Naive B cell (primary cell): Measurements from ENCODE around the gene TXNDC2. TPM values are rescaled to one million over a fixed set of nuclear protein-coding genes. Genes with fewer than 3 reads are reported as not detected.
A peak's percentile ranks its signal among the peaks of the same experiment; 100 is the strongest.

Source experiments
- ATAC-seq, 2 donors: fragments of 150-1000 bp; cut with Tn5 transposase; 2 replicates each; pipeline ENCODE4 v1.10.0; 2021; ENCODE audit warnings: low read depth in 2 of 2, mild to moderate bottlenecking in 2 of 2, moderate library complexity in 2 of 2
- DNase-seq: peaks from one replicate; pipeline ENCODE4 v3.0.0; 2022
- H3K27ac Mint-ChIP-seq, 6 donors: one replicate each; pipeline ENCODE4 v1.8.0; 2020 to 2022; ENCODE audit warnings: mild to moderate bottlenecking in 6 of 6, mixed read lengths in 6 of 6, moderate library complexity in 5 of 6, inconsistent platforms in 2 of 6
- H3K27me3 Mint-ChIP-seq, 3 donors: one replicate each; pipeline ENCODE4 v1.8.0; 2021 to 2022; ENCODE audit warnings: mixed read lengths in 3 of 3, mild to moderate bottlenecking in 1 of 3
- H3K36me3 Mint-ChIP-seq, 2 donors: one replicate each; pipeline ENCODE4 v1.8.0; 2020 to 2022; ENCODE audit warnings: mixed read lengths in 2 of 2, inconsistent platforms in 1 of 2, mild to moderate bottlenecking in 1 of 2
- H3K4me1 Mint-ChIP-seq, 3 donors: one replicate each; pipeline ENCODE4 v1.8.0; 2020 to 2022; ENCODE audit warnings: mixed read lengths in 3 of 3, inconsistent platforms in 1 of 3, mild to moderate bottlenecking in 1 of 3, moderate library complexity in 1 of 3
- H3K4me3 Mint-ChIP-seq, 8 donors: one replicate each; pipeline ENCODE4 v1.8.0; 2020 to 2022; ENCODE audit warnings: mild to moderate bottlenecking in 8 of 8, mixed read lengths in 8 of 8, moderate library complexity in 8 of 8, inconsistent platforms in 2 of 8
- H3K9me3 Mint-ChIP-seq, 7 donors: one replicate each; pipeline ENCODE4 v1.8.0; 2020 to 2022; ENCODE audit warnings: mixed read lengths in 7 of 7, mild to moderate bottlenecking in 5 of 7, inconsistent platforms in 2 of 7, moderate library complexity in 1 of 7
- polyA plus RNA-seq, 6 donors: library from polyadenylated mRNA; unstranded; fragments of 300-500 nt; fragmentation: Illumina TruSeq; gene quantifications; one replicate each; pipeline ENCODE4 v1.2.3, GENCODE V29; 2021; ENCODE audit warnings: low read depth in 6 of 6

The TXNDC2 gene
- polyA plus RNA-seq, 6 donors from 2014 or later = 0.19 to 0.20 TPM; not detected in 4

DNA sequence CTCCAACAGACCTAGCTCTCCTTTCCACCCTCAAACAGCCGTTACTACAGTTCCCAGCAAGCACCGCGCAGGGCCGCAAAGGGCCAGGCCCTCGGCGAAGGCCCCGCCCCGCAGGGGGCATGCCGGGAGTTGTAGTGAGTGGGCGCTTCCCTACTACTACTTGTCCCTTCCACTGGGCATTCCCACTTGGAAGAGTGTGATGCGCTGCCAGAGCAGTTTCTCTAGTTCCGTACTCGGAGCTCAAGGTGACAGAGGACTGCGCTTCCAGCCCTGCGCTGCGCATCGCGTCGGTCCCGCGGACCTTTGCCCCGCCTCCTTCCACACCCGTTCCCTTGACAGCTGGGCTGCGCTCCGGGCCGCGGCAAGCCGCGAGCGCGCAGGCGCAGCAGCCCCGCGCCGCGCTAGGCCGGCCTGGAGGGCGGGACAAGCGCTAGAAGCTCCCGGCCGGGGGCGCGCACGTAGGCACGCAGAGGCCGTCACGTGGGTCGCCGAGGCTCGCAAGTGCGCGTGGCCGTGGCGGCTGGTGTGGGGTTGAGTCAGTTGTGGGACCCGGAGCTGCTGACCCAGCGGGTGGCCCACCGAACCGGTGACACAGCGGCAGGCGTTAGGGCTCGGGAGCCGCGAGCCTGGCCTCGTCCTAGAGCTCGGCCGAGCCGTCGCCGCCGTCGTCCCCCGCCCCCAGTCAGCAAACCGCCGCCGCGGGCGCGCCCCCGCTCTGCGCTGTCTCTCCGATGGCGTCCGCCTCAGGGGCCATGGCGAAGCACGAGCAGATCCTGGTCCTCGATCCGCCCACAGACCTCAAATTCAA, 28.0 kb downstream of the TXNDC2 start, which contains the start of gene VAPA:
TSS of gene VAPA (plus strand) at position 491 of the 808 bp plus-strand sequence. CDS start at position 732, 241 bp downstream.
- peak within 1 kb of the TSS; percentile 85 to 99 (median 94) for H3K4me3 Mint-ChIP-seq
- H3K9me3 Mint-ChIP-seq = peaks cover 0 to 2% (median 0%) of the 10 kb centered on the region in 7 donors

DNA sequence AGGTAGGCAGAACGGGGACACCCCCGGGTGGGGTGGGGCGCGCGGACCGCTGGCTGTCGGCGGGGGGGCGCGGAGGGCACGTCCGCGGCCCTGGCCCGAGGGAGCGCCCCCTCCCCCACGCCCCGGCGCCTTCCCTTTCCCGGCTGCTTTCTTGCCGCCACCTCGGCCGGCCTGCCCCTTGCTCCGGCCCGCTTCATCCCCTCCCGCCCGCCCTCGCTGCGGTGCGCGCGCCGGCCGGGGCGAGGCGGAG, 28.5 kb downstream of the TXNDC2 start:
- Mint-ChIP-seq H3K27me3 (peaks cover 4 to 7% (median 5%) of the 10 kb centered on the region in 3 donors), H3K9me3 (peaks cover 0 to 2% (median 0%) of the 10 kb centered on the region in 7 donors), H3K4me3 (peak overlapping the region; percentile 73 to 99 (median 92)), H3K27ac (peak overlapping the region in 3 of 6 donors; percentile 72 to 97 (median 90)), H3K4me1 (peaks cover 17 to 26% (median 25%) of the 10 kb centered on the region in 3 donors), H3K36me3 (no peaks in the 10 kb centered on the region)
- DNase-seq (no peak), ATAC-seq (no peak)

More for the DNA sequence above, 28.0 kb downstream of the TXNDC2 start, which contains the start of gene VAPA:
- H3K27ac Mint-ChIP-seq = peak within 1 kb of the TSS; percentile 90 to 97 (median 96)
- DNase-seq = peak; percentile 96
- peaks cover 17 to 26% (median 25%) of the 10 kb centered on the region in 3 donors for H3K4me1 Mint-ChIP-seq
- ATAC-seq = peak; percentile 77 to 79
- H3K27me3 Mint-ChIP-seq = peaks cover 8 to 12% (median 8%) of the 10 kb centered on the region in 3 donors
- H3K36me3 Mint-ChIP-seq = no peaks in the 10 kb centered on the region

DNA sequence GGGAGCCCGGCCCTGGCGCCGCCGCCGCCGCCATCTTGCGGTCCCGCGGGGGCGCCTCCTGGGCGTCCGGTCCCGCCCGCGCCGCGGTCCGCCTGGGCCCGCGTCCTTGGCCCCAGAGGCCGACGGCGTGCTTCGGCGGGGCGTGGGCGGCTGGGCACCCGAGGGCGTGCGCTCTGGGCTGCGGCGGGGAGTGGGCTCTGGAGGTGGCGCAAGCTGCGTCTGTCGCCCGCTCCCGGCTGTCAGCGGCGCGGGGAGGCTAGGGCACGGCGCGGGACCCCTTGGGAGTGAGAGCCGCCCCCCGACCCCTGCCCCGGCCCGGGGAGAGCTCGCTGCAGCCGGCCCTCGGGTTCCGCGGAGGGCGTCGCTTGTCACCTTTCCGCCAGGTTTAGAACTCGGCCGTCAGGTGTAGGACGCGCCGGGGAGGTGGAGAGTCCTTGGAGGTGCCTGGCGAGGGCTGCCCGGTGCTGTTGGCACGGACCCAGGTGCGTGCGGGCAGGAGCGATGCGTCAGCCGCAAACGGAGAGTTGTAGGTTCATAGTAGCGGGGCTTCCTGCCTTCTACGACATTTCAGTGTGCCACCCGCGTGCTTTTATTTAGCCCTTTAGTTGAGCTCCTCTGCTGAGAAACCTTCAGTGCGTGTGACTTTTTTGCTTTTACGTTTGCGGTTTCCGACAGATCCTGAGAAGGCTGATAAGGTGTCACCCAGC, 29.0 kb downstream of the TXNDC2 start:
- Mint-ChIP-seq H3K36me3 (no peaks in the 10 kb centered on the region), H3K27me3 (peaks cover 0 to 3% (median 0%) of the 10 kb centered on the region in 3 donors), H3K4me3 (peak overlapping the region; percentile 80 to 99 (median 90))

DNA sequence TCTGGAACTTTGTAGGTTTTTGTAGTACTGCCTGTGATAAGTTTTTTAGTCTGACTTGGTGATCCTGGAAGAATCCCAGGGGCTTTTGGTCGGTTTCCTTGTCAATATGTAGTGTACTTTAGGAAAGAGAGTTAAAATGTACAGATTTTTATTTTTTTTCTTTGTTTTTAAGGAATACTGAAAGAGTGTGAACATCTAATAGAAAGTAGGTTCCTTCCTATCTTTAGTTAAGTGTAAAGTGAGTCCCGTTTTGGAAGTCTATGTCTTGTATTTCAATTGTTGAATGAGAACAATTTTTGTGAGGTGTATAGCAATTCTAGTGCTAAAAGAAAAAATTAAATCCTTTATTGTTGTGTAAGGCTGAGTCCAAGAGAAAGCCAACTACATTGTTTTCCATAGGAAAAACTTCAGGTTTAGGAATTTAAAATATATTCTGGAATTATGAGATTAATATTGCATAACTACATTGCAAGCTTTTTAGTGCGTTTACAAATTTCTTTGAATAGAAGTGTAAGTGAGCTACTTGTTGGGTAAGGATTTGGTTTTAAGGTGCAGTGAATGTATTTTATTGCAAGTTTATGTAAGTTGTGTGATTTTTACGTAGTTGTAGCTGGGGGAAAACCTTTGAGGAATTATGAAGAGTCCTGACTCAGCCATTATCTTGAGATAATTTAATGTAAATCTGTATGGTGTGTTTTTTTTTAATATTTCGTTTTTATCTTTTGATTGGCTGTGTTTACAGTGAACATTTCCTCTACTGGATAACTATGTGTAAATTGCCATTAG, 29.7 kb downstream of the TXNDC2 start:
- peak overlapping the region; percentile 88 to 96 (median 92) for H3K27ac Mint-ChIP-seq
- ATAC-seq (no peak), DNase-seq (no peak)
- no peaks in the 10 kb centered on the region for H3K36me3 Mint-ChIP-seq
- peaks cover 0 to 2% (median 0%) of the 10 kb centered on the region in 7 donors for H3K9me3 Mint-ChIP-seq
- H3K27me3 Mint-ChIP-seq = no peaks in the 10 kb centered on the region
- H3K4me1 Mint-ChIP-seq = peaks cover 17 to 26% (median 25%) of the 10 kb centered on the region in 3 donors
- peak overlapping the region; percentile 80 to 99 (median 90) for H3K4me3 Mint-ChIP-seq

More for the DNA sequence above, 29.0 kb downstream of the TXNDC2 start:
- Mint-ChIP-seq H3K9me3 (peaks cover 0 to 2% (median 0%) of the 10 kb centered on the region in 7 donors), H3K4me1 (peaks cover 17 to 26% (median 25%) of the 10 kb centered on the region in 3 donors), H3K27ac (peak overlapping the region; percentile 88 to 96 (median 92))
- peak; percentile 20 to 27 for ATAC-seq
- DNase-seq = peak; percentile 71

DNA sequence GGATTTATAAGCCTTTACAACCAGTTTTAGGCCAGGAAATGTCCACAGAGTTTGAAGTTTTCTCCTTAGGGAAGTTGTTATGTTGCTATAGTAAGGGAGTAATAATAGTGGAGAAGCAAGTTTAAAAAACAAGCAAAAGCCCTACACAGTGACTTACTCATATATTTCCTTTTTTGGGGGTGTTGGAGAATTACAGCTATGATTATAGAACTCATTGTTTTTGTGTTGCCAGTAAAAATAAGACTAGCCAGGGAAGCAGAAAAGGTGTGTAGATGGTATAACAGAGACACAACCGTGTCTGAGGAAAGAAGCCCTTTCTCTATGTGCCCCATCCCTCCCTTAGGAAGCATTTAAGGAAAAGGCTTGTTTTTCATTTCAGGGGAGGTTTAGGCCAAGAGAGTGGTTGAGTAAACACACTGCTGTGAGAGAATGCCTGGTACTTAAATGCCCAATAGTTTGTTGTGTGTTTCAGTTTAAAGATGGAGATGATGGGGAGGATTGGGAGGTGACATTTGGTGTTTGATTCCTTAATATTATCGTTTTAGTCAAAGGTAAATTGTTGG, 30.4 kb downstream of the TXNDC2 start:
- ATAC-seq (no peak), DNase-seq (no peak)
- H3K27me3 Mint-ChIP-seq = no peaks in the 10 kb centered on the region
- H3K36me3 Mint-ChIP-seq = no peaks in the 10 kb centered on the region
- peak overlapping the region; percentile 8 to 95 (median 88) for H3K27ac Mint-ChIP-seq
- H3K9me3 Mint-ChIP-seq = peaks cover 0 to 2% (median 0%) of the 10 kb centered on the region in 7 donors
- peaks cover 17 to 26% (median 25%) of the 10 kb centered on the region in 3 donors for H3K4me1 Mint-ChIP-seq
- H3K4me3 Mint-ChIP-seq = peak overlapping the region; percentile 69 to 99 (median 90)

DNA sequence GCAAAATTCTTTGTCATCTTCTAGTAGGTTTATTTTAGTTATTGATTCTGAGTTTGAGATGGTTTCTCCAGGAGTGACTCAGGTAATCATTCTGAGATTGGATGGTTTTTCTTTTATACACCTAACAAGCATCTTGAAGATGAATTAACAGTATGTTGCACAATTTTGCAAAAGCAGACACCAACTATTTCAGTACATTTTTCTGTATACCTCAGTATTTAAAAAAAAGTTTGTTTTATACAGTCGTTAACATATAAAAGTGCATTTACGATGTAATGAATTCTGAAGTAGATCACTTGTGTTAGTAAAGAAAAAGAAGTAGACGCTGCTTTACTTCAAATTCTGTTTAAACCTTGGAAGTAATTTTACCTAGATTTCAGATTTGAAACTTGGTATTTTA, 31.0 kb downstream of the TXNDC2 start:
- H3K27ac Mint-ChIP-seq = peak overlapping the region in 1 of 6 donors; percentile 85
- DNase-seq (no peak), ATAC-seq (no peak)
- no peaks in the 10 kb centered on the region for H3K27me3 Mint-ChIP-seq
- H3K36me3 Mint-ChIP-seq = no peaks in the 10 kb centered on the region
- H3K9me3 Mint-ChIP-seq = peaks cover 0 to 2% (median 0%) of the 10 kb centered on the region in 7 donors
- peak overlapping the region in 3 of 8 donors; percentile 85 to 99 (median 91) for H3K4me3 Mint-ChIP-seq
- peaks cover 17 to 26% (median 25%) of the 10 kb centered on the region in 3 donors for H3K4me1 Mint-ChIP-seq

DNA sequence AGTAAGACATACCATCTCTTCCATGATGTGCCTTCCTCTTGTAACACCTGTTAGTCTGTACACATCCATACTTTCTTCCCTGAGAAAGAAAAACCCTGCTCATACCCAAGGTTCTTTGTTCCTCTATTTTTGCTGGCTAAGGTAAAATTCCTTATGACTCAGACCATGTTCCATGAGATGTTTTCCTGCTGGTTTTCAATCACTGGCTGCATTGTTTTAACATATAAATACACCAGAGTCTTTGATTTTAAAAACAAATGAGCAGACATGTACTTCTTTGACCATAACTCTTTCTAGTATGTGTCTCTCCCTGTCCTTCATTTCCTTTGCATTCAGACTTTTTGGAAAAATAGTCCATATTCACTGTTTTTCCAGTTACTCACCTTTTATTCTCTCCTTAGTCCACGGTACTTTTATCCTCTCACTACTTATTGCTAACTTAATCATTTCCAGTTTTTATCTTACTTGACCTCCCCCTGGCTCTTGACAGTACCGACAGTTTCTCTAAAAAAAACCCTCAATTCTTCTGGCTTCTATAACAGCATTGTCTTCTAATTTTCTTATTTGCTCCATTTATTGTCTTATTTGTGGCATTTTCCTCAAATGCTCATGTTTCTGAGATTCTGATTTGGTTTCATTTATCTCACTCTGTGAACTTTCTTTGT, 32.4 kb downstream of the TXNDC2 start:
- H3K4me1 Mint-ChIP-seq = peaks cover 23 to 32% (median 31%) of the 10 kb centered on the region in 3 donors

DNA sequence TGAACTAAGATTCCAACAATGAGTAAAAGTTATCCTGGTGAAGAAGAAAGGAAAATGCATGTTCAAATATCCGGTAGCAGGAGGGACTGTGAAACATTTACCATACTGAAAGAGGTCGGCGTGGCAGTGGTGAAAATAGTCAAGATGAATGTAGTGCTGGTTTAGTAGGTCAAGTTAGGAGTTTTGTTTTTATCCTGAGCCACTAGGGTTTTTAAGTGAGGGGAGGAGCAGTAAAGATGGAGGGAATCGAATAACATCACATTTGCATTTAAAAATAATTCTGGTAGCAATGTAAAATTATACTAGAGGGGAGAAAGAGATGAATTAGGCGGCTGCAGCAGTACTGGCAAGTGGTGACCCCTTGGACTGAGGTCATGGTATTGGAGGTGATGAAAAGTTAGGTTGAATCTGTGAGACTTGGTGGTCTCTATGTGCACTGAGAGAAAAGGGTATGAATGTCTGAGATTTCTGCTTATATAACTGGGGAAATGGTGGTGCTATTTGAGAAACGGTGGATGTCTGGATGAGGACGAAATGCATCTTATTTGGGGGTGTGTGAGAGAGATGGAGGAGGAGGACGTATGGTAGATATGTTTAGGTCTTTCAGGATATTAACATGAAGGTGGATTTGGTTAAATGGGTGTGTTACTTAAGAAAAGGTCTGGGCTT, 33.9 kb downstream of the TXNDC2 start:
- H3K27ac Mint-ChIP-seq = no peak overlapping the region
- no peaks in the 10 kb centered on the region for H3K36me3 Mint-ChIP-seq
- no peak for DNase-seq
- H3K9me3 Mint-ChIP-seq = no peaks in the 10 kb centered on the region
- no peaks in the 10 kb centered on the region for H3K27me3 Mint-ChIP-seq
- H3K4me1 Mint-ChIP-seq = peaks cover 27 to 39% (median 31%) of the 10 kb centered on the region in 3 donors
- H3K4me3 Mint-ChIP-seq = no peak overlapping the region
- no peak for ATAC-seq

More for the DNA sequence above, 32.4 kb downstream of the TXNDC2 start:
- Mint-ChIP-seq H3K27me3 (no peaks in the 10 kb centered on the region), H3K9me3 (no peaks in the 10 kb centered on the region), H3K4me3 (no peak overlapping the region), H3K27ac (no peak overlapping the region), H3K36me3 (no peaks in the 10 kb centered on the region)
- ATAC-seq (no peak), DNase-seq (no peak)

DNA sequence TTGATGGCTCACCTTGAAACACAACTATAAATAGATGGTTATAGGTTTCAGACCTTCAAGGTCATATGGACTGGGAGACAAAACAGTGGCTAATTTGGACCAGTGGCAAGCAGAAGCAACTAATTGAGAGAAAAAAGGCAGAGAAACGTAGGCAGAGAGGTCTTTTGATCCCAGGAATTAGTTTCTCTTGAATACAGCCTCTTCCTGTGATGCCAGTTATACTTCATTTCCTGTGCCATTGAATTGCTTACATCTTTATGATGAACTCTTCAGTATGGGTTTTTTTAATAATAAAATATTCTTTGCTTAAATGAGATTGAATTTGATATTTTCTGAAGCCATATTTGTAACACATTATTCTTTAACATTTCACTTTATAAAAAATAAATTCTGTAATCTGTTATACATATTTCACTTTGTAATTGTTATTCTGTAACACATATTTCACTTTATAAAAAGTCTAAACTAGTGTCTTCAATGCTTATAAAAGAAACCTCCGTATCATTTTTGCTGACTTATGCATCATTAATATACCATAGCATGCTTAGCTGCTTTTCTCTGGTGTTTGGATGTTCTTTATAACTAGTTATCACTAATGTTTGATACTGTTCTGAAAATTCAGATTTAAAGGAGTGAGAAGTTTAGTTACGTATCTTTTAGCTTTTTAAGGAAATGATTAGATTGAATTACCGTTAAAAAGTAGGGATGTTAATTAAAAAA, 37.0 kb downstream of the TXNDC2 start:
- H3K9me3 Mint-ChIP-seq = no peaks in the 10 kb centered on the region
- no peak overlapping the region for H3K27ac Mint-ChIP-seq
- peak overlapping the region in 2 of 8 donors; percentile 33 to 34 for H3K4me3 Mint-ChIP-seq
- peaks cover 30 to 48% (median 31%) of the 10 kb centered on the region in 3 donors for H3K4me1 Mint-ChIP-seq
- ATAC-seq (no peak), DNase-seq (no peak)
- H3K36me3 Mint-ChIP-seq = no peaks in the 10 kb centered on the region
- H3K27me3 Mint-ChIP-seq = no peaks in the 10 kb centered on the region

DNA sequence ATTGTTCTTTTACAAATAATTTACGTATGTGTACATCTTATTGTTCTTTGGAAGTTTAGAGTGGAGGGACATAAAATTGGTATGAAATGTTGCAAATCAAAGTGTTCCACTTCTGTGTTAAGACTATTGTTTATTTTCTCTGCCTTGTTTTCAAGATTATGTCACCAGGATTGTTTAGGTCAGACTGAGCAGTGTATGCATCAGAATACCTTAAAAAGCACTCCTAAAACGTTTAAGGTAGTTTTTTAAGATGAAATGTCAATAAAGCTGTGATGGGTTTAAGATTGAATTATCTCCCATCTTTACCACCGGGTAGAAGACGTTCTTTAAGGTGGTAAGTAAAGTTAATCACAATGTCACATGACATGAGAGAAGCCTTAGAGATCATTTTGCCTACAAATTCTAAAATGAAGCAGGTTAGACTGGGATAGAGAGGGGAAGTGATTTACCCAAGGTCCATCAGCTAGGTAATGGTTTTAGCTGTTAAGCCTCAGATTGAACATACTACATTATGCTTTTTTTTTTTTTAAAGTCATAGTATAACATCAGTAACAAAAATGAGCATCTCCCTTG, 38.7 kb downstream of the TXNDC2 start:
- Mint-ChIP-seq H3K27ac (peak overlapping the region in 1 of 6 donors; percentile 47), H3K4me3 (peak overlapping the region in 1 of 8 donors; percentile 20), H3K4me1 (peaks cover 42 to 62% (median 45%) of the 10 kb centered on the region in 3 donors), H3K36me3 (no peaks in the 10 kb centered on the region), H3K9me3 (no peaks in the 10 kb centered on the region), H3K27me3 (no peaks in the 10 kb centered on the region)
- ATAC-seq = no peak
- DNase-seq = no peak

DNA sequence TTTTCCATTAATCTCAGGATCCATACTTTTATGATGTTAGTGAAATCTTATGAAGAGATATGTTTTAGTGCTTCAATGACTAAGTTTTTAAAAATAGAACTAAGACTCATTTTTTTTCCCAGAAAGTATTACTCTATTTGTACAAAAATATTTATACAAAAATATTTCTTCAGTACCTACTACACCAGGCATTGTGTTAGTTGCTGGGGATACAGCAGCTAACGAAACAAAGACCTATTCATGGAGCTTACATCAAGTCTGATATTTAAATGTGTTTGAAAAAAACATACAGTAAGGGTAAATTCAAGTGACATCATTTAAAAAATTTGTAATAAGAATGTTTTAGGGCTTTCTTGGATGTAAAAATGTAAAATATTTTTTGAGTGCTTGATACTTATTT, 39.6 kb downstream of the TXNDC2 start:
- H3K4me1 Mint-ChIP-seq = peaks cover 42 to 65% (median 47%) of the 10 kb centered on the region in 3 donors
- no peak overlapping the region for H3K27ac Mint-ChIP-seq
- no peak for ATAC-seq
- no peaks in the 10 kb centered on the region for H3K27me3 Mint-ChIP-seq
- no peaks in the 10 kb centered on the region for H3K36me3 Mint-ChIP-seq
- DNase-seq = no peak
- no peaks in the 10 kb centered on the region for H3K9me3 Mint-ChIP-seq
- no peak overlapping the region for H3K4me3 Mint-ChIP-seq
